OCI-LY1 (cell line): ENCODE measurements around the gene ZNF786.
"Not testable (repeated sequence)": the region's sequence is repeated elsewhere in the genome, so short reads cannot be mapped to it uniquely, and the experiment has no call there.

ENCODE experiments used
- CTCF ChIP-seq: fragments of 200-600 bp; sonication (generic), shearing (Covaris generic); IDR thresholded peaks from 2 replicates; pipeline ENCODE4 v1.5.1; 2017; ENCODE audit warnings: mild to moderate bottlenecking, antibody characterized with exemption, low read length, moderate library complexity, mixed read lengths
- EZH2 ChIP-seq: fragments of 200-600 bp; sonication (generic), shearing (Covaris generic); IDR thresholded peaks from 2 replicates; pipeline ENCODE4 v1.8.0; 2017; ENCODE audit warnings: borderline replicate concordance, mixed run types, mild to moderate bottlenecking, antibody characterized with exemption, low read length, moderate library complexity, mixed read lengths

- not testable (repeated sequence) for TF ChIP-seq CTCF, EZH2
These were observed 51.9 kb downstream of the ZNF786 start for GRCh38 chr7:149038641-149039040.
